Measurements from ENCODE around the gene PRKAR1B.

DNA sequence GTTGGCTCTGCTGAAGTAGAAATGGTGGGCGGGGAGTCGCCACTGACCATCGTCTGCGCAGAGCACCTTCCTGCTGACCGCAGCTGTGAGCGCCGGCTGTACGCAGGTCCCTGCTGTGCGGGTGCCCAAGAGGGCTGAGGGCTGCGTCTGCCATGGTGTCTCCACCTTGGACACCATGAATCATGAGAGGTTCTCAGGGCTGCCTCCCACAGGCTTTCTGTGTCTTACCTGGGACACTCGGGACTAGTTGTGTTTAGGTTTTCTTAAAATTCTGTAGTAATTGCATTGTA lies 44.9 kb upstream of the PRKAR1B start:
- TF ChIP-seq, protein P1, sequence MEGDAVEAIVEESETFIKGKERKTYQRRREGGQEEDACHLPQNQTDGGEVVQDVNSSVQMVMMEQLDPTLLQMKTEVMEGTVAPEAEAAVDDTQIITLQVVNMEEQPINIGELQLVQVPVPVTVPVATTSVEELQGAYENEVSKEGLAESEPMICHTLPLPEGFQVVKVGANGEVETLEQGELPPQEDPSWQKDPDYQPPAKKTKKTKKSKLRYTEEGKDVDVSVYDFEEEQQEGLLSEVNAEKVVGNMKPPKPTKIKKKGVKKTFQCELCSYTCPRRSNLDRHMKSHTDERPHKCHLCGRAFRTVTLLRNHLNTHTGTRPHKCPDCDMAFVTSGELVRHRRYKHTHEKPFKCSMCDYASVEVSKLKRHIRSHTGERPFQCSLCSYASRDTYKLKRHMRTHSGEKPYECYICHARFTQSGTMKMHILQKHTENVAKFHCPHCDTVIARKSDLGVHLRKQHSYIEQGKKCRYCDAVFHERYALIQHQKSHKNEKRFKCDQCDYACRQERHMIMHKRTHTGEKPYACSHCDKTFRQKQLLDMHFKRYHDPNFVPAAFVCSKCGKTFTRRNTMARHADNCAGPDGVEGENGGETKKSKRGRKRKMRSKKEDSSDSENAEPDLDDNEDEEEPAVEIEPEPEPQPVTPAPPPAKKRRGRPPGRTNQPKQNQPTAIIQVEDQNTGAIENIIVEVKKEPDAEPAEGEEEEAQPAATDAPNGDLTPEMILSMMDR (IDR thresholded peaks at IDR 0.05), result no peak
- TF ChIP-seq POLR2AphosphoS5 (IDR thresholded peaks at IDR 0.05) (no peak), EP300 (IDR thresholded peaks at IDR 0.05) (no peak)
